CD4-positive, alpha-beta T cell treated with Interleukin-2 at 100 ng/mL for 4 hours (primary cell): ENCODE measurements around the gene LRP8.
"Not testable (repeated sequence)": the region's sequence is repeated elsewhere in the genome, so short reads cannot be mapped to it uniquely, and the experiment has no call there.

Experiments
- DNase-seq: peaks from one replicate; pipeline ENCODE4 v3.0.0-alpha.2; 2020; ENCODE audit warnings: low spot score

LRP8 gene

DNA sequence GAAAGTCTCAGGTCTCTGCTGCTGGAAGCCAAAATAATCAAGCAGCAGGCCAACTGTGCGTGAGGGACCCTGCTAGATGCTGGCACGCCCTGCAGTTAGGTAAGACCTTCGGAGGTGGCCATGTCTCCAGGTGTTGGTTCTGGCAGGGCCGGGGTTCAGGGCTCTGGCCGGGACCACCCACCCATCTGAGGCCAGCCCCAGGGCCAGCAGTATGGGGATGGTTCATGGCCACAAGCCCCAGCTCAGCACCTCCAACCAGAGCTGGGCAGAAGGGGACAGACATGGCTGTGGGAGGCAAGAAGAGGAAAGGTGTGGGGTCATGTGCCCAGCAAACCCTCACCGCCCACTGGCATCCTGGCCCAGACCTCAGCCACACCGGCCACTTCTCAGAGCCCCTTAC is 23.3 kb downstream of the LRP8 start:
- DNase-seq: no peak

DNA sequence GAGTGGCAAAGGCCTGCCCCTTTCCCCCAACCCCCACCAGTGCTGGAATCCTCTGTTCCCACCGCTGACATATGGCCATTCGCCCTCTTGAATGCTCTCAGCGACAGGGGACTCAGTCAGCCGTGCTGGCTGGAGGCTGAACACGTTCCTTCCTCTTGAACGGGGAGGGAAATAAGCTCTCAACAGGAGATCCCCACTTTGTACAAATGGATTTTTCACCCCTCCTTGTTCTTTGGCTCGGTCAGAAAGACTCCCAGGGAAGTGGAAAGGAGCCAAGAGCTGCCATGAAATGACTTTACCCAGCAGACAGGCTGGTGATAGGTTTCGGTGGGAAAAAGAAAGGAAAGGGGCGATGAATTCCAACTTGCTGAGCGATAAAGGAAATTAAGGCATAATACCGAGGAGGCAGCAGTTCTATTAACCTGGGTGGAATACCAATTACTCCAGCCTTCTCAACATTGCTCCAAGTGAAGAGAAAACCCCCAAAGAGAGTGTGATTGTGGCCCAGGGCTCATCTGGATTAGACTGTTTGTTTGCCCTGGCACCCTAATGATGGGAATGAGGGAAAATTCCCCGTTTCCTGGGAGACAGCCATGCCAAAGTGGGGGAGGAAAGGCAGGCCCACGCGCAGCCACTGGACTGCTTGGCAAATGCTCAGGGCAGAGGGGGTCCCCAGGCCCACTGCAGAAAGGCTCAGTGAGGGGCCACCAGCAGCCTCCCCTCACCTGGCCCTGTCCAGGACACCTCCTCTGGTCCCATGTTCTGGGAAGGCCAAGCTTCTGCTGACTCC is 23.9 kb downstream of the LRP8 start:
- no peak for DNase-seq

DNA sequence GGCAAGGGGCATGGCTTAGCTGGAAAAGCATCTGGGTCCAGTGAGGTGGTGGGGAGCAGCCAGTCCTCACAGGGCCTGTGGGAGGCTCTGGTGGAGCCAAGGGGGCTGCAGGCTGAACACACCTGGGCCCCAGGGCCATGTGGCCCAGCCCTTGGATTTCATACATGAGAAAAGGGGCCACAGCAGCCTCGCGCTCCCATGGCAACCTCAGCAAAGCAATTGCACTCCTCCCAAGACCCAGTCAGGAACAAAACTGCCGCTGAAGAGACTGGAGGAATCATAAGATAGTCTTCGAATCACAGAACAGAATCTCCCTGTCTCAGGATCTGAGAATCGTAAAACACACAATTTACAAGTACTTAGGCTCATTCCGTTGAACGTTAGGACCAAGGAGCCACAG is 24.6 kb downstream of the LRP8 start:
- DNase-seq: no peak

DNA sequence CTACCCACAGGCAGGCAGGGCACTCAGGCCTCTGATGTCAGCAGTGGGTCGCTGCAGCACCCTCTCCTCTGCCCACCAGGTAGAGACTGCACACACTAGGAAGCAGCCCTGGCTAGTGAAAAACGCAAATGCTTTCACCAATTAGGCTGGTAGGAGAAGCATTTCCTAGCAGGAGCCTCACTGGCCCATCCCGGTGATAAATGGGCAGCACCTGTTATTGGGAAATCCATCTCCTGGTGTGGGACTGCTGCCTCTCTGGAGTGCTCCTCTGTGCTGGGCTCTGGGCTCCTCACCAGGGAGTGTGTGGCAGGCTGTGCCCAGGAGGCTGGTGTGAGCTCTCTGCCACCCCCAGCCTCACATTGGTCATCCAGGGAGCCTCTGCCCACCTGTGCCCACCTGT is 28.6 kb downstream of the LRP8 start:
- DNase-seq: no peak

DNA sequence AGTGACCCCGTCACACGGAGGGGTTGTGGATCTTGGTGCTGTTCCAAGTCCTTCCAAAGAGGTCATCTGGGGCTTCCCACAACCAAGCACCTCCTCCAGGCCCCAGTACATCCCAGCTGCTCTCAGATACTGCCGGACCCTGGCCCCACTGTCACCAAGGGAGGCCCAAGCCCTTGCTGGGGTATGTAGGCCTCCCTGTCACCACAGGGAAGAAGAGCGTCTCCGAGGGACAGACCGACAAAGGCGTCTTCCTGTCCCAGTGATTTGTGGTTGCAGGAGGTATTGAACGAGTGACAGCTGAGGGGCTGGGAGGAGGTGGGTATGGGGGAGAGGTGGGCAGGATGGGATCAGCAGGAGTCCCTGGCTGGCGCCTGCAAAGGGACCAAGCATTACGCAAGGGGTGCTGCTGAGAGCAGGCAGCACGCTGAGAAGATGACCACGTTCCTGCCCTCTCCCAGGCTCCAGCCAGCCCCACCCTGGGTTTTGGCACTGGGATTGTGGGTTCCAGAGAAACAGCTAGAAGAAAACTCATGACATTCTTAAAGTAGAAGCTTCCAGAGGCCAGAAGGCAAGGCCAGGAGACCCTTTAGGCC is 29.7 kb downstream of the LRP8 start:
- DNase-seq: no peak

DNA sequence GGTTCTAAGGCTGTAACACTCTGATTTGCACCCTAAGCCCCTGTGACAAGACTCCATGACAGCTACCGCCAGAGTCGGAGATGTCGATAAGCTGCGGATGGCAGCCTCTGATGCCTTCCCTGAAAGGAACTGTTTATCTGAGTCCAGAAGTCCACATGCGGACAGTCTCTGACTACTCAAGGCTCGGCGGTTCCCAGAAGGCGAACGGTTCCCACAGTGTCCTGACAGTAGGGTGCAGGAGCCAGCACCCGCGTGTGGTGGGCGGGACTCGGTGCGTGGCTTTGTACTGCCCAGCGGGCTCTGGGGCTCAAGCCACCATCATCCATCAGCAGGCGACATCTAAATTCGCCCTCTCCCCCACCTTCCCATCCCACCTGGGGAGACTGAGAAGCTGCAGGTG is 30.7 kb downstream of the LRP8 start:
- no peak for DNase-seq

DNA sequence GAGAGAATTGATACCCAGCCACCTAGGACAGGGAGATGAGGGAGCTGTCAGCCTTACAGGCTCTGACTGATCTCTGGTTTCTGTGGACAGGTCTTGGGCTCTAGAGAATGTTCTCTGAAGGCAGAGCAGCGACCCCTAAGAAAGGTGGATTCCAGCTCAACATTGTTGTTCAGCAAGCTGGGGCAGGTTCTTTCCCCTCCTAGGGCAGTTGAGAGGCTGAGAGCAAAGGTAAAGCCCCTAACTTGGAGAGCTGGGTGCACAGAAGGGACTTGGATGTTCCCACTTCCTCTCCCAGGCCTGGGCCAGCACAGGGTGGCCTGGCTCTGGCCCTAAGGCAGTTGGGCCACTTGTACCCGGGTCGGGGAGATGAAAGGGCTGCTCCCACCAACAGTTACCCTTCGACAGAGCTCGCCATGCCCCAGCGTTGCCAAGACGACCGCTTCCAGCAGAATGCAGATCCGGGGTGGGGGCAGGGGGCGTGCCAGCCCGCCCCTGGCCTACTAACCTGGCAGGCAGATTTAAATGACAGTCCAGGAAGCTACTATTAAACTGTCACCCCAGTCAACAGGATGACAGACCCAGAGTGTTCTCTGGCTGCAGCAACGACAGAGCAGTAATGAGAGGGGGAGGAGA is 31.6 kb downstream of the LRP8 start:
- DNase-seq: no peak

DNA sequence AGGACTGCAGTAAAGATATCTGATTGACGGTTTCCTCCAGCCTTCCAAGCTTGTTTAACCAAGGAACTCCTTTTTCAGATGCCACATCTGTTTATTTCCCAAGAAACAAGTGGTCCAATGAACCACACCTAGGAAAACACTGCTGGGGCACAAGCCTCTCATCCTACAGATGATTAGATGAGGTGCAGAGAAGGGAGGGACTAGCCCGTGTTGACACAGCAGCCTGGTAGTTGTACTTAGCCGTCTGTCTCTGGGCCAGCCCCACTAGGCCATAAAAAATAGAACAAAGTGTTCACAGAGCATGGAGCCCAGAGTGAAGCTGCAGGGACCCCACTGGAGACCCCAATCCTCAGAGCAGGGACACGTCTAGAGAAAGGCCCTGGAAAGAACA is 32.1 kb downstream of the LRP8 start:
- DNase-seq: no peak

DNA sequence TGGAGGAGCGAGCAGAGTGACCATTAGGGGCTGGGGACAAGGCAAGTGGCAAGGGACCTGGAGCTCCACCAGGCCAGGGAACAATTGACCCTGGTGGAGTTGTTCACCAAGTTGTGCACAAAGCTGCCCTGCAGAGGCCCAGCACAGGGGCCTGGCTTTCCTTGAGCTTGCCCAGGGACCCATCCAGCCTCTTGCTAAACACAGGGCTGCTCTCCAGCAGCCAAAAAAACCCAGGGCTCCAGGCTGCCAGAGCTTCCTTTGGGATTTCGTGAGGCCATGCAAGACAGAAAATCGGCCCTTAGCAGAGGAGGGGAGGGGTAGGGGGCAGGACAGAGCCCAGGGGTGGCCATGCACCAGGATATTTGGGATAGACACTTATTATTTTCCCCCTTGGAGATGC is 32.6 kb downstream of the LRP8 start:
- DNase-seq: no peak

DNA sequence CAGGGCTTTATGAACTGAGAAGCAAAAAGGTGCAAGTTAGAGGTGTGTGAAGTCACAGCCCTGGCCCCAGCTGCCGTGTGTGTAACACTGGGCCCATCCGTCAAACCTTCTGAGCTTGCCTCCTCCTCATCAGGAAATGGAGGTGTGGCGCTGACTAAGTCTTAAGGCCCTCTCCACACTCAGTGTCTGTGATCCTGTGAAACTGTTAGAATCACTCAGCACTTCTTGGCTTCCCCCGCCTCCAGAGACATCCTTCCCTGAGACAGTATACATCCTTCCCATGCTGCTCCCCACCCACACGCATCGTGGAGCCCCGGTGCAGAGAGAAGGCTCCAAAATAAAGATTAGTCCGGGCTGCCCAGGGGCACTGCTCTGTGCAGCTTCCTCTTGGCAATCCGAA is 33.3 kb downstream of the LRP8 start:
- peak; percentile 54 for DNase-seq

DNA sequence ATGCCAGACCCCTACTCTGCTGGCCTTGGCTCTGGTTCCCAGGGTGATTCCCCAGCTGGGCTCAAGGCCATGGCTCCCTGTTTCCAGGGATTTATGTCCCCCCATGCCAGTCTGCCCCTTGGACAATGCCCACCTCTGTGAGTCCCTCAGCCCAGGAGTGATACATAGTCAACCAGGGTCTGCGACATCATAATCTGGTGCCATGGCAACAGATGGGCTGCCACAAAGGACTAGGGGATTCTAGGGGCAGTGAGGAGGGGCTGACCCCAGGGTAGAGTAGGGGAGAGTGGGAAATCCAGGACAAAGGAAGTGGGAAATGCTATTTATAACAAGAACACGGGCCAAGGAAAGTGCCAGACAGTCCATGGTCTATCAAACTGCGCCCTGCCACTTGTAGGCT is 33.8 kb downstream of the LRP8 start:
- DNase-seq: no peak

DNA sequence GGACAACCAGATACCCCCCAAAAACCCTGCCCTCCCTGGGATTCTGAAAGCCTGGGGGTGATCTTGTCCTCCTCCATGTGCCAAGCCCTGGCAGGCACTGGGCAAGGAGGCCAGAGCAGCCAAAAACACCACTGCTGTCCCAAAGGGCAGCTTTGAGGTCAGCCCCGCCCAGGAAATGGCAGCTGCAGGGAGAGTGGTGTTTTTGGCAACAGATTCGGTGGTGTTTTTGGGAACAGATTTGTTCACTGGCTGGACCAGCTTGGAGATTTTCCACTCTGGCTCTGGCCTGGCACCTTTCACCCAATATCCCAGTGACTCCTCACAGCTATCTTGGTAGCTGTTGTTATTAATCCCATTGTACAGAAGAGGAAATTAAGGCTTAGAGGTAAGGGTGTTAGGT is 34.7 kb downstream of the LRP8 start:
- DNase-seq: no peak

DNA sequence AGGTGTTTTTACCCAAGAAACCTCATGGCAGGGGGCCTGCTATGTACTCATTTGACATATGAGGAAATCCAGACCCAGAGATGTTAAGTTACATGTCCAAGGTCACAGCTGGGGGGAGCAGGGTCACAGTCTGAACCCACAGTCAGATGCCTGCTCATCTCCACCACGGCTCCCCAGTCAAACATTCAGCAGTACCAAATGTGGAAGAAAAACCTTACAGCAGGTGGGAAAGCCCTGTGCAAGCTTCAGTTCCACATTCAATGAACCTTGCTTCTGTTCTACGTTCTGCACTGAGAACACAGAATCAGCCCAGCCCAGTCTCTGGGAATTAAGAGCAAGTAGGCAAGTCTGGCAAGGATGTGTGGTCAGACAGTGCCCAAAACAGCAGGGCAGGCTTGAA is 35.2 kb downstream of the LRP8 start:
- DNase-seq: no peak

DNA sequence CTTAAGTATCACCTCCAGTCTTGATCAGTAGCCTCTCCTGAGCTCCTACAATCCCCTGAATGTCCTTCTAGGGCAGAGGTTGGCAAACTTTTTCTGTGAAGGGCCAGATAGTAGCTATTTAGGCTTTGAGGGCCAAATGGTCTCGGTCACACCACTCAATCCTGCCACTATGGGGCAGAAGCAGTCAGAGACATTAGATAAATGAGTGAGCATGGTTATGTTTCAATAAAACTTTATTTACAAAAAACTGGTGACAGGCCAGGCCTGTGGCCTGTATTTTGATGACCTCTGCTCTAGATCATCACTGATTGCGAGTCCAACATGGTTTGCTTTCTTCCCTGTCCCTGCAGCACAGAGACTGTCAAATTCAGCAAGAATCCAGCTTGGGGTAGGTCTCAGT is 36.3 kb downstream of the LRP8 start:
- DNase-seq: no peak

DNA sequence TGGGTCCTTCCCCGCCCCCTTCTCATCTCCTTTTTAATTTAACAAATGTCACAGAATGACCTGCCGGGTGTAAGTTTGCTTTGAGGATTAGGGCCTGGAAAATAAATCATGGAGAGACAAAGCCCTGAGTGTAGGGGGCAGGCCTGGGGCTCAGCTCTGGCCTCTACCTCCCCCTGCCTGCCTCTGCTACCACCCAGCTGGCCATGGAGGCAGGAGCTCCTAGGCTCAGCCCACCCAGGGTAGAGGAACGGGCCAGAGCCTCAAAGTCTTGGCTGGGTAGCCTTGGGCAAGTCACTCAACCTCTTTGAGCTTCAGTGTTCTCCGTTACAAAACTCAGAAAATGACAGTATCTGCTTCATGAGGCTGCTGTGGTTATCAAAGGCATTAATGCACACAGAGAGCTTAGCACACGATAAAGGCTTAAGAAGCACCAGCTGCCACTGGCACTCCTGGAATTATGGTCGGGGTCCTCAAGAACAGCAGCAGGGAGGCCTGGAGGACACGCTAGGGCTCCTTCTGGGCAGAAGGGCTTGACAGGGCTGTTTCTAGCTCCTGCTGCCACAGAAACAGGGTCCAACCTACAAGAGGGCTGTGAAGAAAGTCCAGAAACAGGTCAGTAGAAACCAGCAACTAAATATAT is 39.0 kb downstream of the LRP8 start:
- DNase-seq: no peak

DNA sequence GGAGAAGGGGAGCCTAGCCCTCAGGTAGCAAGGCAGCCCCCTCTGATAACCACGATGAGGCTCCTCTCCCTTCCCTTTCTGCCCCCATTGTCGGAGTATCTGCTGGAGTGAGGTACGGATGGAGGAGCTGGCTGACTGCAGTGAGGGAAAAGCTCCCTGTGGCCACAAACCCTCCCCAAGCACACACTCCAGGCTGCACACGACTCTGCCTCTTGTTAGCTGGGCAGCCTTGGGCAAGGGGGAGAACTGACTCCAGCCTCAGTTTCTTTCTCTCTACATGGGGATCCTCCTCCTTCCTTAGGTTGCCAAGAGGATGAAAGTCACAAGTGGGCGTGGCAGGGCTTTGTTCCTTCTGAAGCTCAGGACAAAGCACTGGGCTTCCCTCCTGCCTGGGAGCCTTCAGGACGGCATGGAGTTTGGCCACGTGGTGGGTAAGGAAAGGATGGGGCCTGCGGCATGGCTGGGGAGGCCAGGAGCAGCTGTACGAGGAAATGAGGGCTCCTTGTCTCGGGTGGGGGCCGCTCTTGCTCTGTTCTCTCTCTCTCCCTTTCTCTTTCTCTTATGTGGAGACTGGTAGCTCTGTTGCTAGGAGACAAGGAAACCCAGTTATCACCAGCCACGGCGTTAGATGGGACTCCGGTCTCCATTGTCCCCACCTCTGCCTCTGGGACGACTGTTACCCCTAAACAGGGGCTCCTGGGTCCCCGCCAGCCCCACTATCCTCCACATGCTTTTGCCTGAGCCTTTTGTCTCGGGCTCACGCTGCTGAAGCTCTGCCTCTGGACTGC is 39.7 kb downstream of the LRP8 start:
- no peak for DNase-seq

DNA sequence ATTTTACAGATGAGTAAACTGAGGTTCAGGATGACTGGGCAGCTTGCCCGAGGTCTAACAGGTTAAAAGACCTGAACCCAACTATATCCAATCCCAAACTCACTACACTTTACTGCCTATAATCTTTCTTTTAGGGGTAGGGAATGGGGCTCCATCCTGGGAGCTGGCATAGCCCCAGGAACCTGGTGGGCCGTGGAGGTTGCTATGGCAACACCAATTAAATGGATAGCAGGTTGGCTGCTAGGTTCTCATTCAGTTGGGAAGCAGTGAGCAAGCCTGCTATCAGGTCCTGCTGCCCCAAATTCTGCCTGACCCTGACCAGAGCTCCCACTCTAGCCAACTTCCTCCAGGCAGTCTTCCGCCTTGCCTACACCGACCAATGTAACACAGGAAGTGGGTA is 40.9 kb downstream of the LRP8 start:
- DNase-seq: no peak

DNA sequence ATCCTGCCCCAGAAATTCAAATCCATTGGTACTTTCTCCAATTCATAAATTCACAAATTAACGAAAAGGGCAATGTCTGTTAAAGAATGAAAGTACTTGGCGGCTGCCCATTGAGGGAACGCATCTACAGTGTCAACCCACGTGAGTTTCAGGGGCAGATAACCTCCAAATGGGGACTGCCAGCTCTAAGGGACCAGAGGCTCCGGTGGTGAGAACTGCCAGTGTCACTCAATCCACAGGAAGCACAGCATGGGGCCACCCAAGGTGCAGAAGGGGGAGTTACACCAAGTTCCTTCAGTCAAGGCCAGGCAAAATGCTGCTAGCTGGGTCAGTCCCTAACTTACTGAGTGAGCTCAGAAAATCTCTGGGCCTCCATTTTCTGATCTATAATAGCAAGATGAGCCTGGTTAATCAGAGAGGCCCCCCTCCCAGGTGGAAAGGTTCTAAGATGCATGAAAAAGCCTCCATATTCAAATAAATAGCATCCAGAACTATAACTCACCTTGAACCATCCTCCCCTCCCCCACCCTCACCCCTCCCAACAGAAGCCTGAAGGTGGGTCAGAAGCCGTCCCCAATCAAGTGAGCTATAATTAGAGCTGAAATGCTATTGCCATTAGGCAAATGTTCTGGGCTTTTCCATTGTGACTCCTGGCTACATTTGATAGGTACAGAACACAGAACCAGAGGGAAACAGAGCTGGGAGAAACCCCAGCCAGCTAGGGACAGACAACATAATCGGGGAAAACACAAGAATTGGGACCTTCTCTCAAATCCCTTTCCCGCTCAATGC is 41.7 kb downstream of the LRP8 start:
- no peak for DNase-seq

DNA sequence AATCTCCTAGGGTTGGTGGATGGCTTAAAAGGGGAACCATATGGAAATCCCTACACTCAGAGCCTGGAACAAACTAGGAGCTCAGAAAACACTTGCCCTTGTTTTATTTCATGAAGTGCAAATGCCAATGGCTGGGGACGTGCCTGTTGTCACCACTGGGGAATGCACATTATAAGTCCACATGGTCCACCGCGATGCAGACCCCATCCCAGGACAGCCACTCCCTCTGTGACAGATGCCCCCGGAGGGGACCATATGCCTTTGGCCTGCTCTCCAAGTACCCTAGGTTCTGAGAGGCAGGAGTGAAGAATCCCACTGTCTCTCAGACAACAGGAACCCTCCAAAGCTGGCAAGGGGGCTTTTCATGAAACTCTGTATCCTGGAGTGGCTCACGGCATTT is 42.3 kb downstream of the LRP8 start:
- no peak for DNase-seq

DNA sequence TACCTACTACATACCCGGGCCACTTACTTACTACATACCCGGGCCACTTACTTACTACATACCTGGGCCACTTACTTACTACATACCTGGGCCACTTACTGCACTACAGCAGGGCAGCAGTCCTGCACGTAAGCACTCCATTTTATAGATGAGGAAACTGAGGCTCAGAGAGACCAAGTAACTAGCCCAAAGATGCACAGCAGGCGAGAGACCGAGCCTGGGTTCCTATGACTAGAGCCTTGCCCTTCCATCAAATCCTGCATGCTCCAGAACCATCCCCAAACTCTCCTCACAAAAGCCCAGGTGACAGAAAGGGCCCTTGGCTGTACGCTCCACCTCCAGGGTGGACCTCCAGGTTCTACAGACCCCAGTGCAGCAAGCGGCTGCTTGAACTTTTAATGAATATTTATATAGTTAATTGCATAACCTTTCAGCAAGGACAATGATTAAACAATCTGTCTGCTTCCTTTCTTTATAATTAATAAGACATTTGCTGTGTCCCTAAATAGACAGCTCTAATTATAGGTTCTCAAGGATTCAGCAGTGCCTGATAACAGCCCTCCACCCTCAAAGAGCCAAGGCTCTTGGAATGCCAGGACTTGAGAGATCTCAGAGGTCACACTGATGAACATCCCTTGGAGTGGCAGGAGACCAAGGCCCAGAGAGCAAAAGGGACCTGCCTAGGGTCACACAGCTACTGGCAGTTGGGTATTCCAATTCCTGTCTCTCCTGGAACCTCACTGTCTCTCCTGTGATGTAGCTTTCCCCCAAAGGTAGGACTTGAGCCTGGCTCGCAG is 43.4 kb downstream of the LRP8 start:
- DNase-seq: no peak

DNA sequence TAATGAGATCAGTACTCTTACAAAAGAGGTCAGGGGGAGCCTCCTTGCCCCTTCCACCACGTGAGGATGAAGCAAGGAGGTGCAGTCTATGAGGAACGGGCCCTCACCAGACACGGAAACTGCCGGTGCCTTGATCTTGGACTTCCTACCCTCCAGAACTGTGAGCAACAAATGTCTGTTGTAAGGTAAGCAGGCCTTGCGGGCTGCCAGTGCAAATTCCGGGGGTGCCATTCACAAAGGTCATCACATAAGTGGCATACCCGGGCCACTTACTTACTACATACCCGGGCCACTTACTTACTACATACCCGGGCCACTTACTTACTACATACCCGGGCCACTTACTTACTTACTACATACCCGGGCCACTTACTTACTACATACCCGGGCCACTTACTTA is 44.7 kb downstream of the LRP8 start:
- DNase-seq: not testable (repeated sequence)
